GM13977 (cell line): ENCODE results near the gene CEBPZ.
A peak's percentile ranks its signal among the peaks of the same experiment; 100 is the strongest.

Source experiments
- DNase-seq: peaks from one replicate; pipeline ENCODE4 v3.0.0; 2012; ENCODE audit warnings: low spot score
- CTCF ChIP-seq: IDR thresholded peaks from 2 replicates; pipeline ENCODE4 v1.5.1; 2012; ENCODE audit warnings: mild to moderate bottlenecking, control low read depth; ENCODE audit not compliant: insufficient read depth; ENCODE audit errors: extremely low read depth, missing control alignments
- in situ Hi-C: fragments of 300-500 bp; cut with MboI; formaldehyde crosslinking; loops from one replicate; pipeline ENCODE4 v1.12.0; 2022; ENCODE audit warnings: low sequenced_read_pairs, low pct_unique_long_range_greater_than_20kb, mixed read lengths, inconsistent platforms; ENCODE audit not compliant: unreplicated experiment

CEBPZ gene

GRCh38 chr2:37181726-37182684 is 49.4 kb downstream of the CEBPZ start:
- TF ChIP-seq CTCF = no peak
- no peak for DNase-seq
- in situ Hi-C loops = no loop called here

GRCh38 chr2:37180640-37181039 is 50.8 kb downstream of the CEBPZ start:
- DNase-seq = no peak
- in situ Hi-C loops = no loop called here
- no peak for TF ChIP-seq CTCF

- no peak for TF ChIP-seq CTCF
Observed at GRCh38 chr2:37180006-37180639, 51.3 kb downstream of the CEBPZ start.

GRCh38 chr2:37173741-37174140 is 57.7 kb downstream of the CEBPZ start:
- in situ Hi-C loops = loop anchor here (25.0 kb wide), 1 partner anchor 714 kb away; no protein-coding TSS in a partner anchor
- no peak for TF ChIP-seq CTCF
- no peak for DNase-seq

More at GRCh38 chr2:37180006-37180639, 51.3 kb downstream of the CEBPZ start:
- in situ Hi-C loops = no loop called here
- DNase-seq = no peak

GRCh38 chr2:37171624-37171950 is 59.8 kb downstream of the CEBPZ start:
- no peak for TF ChIP-seq CTCF
- no peak for DNase-seq
- in situ Hi-C loops = loop anchor here (25.0 kb wide), 1 partner anchor 716 kb away; no protein-coding TSS in a partner anchor

- TF ChIP-seq CTCF = peak; percentile 77
- peak; percentile 82 for DNase-seq
- in situ Hi-C loops = loop anchor here (25.0 kb wide), 1 partner anchor 719 kb away; no protein-coding TSS in a partner anchor
Observed at GRCh38 chr2:37168217-37168981, 63.0 kb downstream of the CEBPZ start.
